NCI-H774 (cell line): ENCODE measurements around the gene SALL3.
"Not testable (repeated sequence)": the region's sequence is repeated elsewhere in the genome, so short reads cannot be mapped to it uniquely, and the experiment has no call there.

Source experiments
- DNase-seq: peaks from one replicate; lab custom pipeline; 2025; lab: John Stamatoyannopoulos, UW

SALL3 gene

DNA sequence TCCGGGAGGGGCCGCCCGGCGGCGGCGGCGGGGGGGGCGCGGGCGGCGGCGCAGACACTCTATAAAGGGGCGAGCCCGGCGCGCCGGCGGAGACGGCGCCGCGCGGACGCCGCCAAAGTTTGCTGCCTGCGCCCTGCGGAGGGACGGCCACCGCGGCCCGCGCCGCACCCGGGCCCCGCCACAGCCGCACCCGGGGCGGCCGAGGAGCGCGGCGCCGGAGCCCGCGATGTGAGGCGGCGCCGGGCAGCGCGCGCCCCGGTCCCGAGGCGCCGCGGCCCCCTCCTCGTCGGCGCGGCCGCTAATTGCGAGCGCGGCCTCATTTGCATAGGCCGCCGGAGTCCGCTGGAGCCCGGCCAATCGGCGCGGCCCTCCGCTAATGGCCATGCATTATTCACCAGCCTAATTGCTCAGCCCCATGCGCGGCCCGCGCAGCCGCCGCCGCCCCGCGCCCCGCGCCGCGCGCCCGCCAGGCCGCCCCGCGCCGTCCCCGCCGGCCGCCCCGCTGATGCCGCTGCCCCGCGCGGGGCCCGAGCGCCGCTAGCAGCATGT is at the start of gene SALL3:
Gene SALL3 (plus strand): TSS at position 89 of the 549 bp plus-strand sequence. CDS start 457 bp downstream, at position 546.
- peak; percentile 79 for DNase-seq

DNA sequence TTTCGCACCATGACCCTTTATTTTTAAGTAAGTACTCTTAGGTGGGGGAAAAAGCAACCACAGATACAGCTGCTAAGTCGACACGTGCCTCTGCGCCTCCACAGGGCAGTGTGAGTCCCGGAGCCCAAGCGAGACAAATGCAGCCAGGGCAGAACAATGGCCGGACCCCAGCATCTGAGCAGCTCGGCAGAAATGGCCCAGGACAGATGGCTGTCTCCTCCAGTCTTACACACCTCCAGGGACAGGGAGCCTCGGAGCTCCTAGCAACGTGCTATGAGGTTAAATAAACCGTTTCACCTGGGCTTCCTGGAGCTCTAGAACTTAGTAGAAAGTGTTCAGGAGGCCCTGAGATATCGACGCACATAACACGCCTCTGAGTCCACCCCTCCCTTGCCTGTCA is 47.3 kb upstream of the SALL3 start:
- DNase-seq = no peak

GRCh38 chr18:78934003-78934402 is 45.6 kb upstream of the SALL3 start:
- DNase-seq = no peak

DNA sequence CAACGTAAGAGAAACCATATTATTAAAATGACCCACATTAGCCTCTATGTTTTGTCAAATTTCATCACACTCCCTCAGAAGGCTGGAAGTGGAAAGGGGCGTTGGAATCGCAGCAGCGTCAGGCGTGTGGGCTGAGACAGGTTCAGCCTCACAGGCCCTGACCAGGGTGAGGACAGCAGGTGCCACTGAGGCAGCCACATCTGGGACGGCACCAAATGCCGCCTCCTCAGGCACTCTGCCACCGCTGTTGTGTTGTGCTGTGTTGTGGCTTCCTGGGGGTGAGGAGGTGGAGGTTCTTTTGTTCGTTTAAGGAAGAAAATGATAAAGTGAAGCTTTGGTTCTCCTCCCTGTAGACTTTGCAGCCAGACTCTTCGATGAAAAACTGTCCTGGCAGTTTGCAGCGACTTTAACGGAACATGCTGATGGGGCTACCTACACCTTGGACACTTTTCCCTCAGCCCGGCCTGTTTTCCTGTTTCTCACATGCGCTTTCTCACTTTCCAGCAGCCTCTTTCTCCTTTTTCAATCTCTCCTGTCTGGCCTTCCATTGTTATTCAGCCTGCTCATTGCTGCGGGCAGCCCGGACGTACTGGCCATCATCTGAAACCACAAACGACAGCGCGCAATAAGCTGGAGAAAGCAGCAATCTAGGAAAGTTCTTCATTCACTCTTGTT is 44.9 kb upstream of the SALL3 start:
- no peak for DNase-seq

DNA sequence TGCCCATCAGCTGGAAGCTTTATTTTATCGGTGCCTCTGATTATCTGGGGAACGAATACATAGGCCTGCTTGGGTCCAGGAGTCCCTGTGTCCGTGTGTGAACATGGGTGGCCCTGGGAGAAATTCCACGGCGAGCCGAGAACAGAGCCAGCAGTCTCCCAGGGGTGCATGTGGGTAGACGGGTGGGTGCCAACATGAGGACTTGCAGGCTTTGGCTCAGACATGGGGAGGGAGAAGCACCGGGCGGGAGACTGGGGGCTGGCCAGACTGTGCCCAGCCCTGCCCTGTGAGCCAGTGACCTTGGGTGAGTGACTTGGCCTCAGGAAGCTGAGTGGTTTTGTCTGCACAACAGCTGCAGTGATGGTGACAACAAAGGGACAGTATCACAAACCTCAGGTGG is 44.2 kb upstream of the SALL3 start:
- DNase-seq = no peak

DNA sequence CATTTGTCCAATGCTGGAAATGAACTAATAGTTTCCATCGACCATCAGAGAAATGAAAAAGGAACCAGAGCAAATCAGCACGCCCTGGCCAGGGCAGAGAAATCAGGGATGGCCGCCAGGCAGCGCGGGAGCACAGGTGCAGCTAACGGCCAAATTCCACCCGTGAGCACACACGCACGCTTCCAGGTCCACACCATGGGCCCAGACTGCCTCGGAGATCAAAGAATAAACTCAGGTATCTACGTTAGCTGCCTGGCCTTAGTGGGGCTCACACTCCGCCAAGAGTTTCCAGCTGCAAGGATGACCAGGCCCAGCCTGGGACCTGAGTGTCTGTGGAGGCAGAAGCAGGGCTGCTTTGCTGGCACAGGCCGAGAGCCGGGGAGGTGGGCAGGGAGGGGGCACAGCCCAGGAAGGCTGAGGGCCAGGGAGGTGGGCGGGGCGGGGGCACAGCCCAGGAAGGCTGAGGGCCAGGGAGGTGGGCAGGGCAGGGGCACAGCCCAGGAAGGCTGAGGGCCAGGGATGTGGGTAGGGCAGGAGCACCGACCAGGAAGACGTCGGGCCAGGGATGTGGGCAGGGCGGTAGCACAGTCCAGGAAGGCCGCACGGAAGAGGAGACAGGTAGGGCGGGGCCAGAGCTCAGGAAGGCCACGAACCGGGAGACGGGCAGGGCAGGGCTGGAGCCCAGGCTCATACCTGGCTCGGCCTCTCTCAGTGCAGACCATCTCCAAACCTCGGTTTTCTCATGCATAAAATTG is 43.2 kb upstream of the SALL3 start:
- DNase-seq = no peak

DNA sequence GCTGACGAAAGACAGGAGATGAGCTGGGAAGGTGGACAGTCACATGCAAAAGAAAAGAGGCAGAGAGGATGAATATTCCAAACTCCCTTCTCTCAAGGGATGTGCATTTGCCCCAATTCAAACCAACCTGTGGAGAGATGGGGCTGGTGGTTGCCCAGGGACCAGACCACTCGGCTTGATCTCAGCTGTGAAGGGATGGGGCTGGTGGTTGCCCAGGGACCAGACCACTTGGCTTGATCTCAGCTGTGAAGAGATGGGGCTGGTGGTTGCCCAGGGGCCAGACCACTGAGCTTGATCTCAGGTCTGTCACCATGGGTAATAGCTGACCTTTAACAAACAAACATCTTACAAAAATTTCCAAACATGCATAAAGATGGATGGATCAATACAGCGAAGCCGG is 42.5 kb upstream of the SALL3 start:
- no peak for DNase-seq

- no peak for DNase-seq
Observed at GRCh38 chr18:78939105-78939504, 40.5 kb upstream of the SALL3 start.

- DNase-seq = no peak
Observed at GRCh38 chr18:78939734-78940494, 39.7 kb upstream of the SALL3 start.

DNA sequence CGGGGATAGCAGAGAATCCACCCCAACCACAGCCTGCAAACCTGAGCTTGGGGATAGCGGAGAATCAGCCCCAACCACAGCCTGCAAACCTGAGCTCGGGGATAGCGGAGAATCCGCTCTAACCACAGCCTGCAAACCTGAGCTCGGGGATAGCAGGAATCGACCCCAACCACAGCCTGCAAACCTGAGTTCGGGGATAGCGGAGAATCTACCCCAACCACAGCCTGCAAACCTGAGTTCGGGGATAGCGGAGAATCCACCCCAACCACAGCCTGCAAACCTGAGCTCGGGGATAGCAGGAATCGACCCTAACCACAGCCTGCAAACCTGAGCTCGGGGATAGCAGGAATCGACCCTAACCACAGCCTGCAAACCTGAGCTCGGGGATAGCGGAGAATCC is 37.4 kb upstream of the SALL3 start:
- not testable (repeated sequence) for DNase-seq

DNA sequence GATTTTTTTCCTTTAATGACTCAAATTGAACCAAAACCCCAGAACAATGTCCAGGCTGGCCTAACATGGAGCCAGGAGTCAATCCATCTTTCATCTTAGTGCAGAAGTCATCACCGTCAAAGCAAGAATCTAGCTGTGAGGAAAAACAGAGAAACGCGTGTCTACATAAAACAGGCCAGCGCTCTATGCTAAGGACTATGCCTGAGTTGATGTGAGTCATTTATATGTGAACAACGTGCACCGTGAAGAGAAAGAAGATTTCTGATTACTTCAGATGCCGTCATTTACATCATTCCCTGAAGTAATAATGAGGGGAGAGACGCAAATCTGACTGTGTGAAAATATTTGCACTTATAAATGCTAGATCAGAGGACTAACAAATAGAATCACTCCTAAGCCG is 34.0 kb upstream of the SALL3 start:
- no peak for DNase-seq

- DNase-seq = no peak
Observed at GRCh38 chr18:78947291-78947690, 32.3 kb upstream of the SALL3 start.

GRCh38 chr18:78948221-78948620 is 31.4 kb upstream of the SALL3 start:
- DNase-seq = no peak

- no peak for DNase-seq
Observed at GRCh38 chr18:78948707-78949106, 30.9 kb upstream of the SALL3 start.

DNA sequence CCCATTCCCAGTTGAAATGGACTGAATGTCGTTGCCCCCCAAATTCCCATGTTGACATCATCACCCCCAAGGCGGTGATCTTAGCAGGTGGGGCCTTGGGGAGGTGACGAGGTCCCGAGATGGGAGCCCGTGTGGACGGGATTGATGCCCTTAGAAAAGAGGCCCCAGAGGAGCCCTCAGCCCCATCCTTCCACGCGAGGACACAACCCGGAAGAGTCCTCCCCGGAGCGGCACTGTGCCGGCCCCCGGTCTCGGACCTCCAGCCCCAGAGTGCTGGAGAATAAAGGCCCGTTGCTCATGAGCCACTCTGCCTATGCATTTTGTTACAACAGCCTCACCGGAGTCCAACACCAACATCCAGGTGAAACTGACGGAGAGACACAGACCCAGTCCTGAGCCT is 30.4 kb upstream of the SALL3 start:
- no peak for DNase-seq

DNA sequence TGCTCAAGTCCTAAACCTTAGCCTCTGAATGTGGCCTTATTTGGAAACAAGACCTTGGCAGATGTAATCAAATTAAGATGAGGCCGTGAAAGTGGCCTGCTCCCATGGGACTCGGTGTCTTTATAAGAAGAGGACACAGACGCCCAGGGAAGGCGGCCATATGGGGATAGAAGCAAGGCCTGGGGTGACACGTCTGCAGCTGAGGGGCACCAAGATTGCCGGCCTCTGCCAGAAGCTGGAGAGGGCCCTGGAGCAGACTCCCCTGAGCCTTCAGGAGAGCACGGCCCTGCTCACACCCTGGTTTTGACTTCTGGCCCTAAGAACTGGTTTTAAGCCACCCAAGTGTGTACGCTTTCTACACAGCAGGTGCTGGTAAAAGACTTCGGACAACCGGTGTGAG is 29.2 kb upstream of the SALL3 start:
- DNase-seq = no peak

DNA sequence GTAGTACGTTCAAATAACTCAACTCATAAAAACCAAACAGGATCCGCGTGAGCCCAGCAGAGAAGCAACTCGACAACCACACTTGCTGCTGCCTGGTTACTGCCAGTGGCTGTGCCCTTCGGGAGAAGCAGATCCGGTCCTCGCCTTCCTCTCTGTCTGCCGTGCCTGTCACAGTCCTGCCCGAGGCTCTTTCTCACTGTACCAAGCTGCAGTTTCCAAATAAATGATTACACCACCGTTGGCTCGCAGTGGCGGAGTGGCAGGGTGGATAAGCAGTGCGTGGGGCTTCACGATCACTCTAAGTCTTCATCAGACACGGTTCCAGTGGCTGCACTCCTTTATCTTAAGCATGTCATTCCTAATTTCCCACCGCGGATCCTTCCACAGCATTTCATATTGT is 26.1 kb upstream of the SALL3 start:
- no peak for DNase-seq

DNA sequence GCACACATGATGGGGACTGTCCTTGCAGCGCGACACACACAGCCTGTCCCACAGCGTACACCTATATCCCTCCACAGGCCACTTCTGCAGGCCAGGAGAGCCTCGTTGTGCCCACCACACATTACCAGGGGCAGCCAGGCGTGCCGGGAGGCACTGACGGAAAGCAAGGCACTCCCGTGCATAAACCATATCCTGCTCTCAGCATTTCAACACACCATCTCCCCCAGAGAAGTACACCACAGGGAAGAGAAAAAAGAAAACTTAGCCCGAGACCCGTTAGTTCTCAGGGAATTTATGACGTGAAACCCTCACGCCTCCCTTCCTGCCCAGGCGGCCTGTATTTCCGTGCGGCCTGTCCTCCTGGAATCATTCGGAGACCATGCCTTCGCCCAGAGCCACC is 24.6 kb upstream of the SALL3 start:
- DNase-seq = no peak

DNA sequence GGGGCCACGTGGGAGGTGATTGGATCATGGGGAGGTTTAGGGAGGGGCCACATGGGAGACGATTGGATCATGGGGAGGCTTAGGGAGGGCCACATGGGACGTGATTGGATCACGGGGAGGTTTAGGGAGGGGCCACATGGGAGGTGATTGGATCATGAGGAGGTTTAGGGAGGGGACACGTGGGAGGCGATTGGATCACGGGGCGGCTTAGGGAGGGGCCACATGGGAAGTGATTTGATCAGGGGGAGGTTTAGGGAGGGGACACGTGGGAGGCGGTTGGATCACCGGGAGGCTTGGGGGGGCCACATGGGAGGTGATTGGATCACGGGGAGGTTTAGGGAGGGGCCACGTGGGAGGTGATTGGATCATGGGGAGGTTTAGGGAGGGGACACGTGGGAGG is 22.5 kb upstream of the SALL3 start:
- DNase-seq = no peak

GRCh38 chr18:78960709-78961108 is 18.9 kb upstream of the SALL3 start:
- DNase-seq = no peak

DNA sequence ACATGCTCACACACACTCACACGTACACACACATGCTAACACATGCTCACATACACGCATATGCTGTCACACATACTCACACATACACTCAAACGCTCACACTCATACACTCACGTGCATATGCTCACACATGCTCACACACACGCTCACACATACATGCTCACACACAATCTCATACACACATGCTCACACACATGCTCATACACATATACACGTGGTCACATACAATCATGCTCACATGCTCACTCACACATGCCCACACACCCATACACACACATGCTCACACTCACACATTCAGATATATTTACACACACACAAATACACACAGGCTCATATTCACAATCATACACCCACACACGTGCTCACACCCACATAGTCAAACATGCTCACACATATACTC is 17.5 kb upstream of the SALL3 start:
- no peak for DNase-seq

GRCh38 chr18:78964727-78965126 is 14.9 kb upstream of the SALL3 start:
- not testable (repeated sequence) for DNase-seq

DNA sequence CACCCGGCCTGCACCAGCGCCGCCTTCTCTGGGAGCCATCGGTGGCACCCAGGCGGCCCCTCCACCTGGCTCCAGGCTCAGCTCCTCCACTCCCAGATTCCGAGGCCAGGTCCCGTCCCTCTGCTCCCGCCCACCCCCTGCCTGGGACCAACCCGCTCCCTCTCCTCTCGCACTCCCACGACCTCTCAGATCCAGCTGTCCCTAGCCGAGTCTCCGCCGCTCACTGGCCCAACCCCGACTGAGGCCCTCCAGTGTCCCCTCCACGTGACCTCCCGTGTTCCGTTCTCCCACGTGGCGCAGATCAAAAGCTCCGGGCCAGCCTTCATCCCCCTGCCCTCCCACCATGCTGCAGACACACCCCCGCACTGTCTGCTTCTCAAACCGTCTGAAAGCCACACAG is 14.4 kb upstream of the SALL3 start:
- no peak for DNase-seq
